Measurements from ENCODE around the gene TMEM248. TPM values are rescaled to one million over a fixed set of nuclear protein-coding genes. Genes with fewer than 3 reads are reported as not detected.
A peak's percentile ranks its signal among the peaks of the same experiment; 100 is the strongest.
"Not testable (repeated sequence)": the region's sequence is repeated elsewhere in the genome, so short reads cannot be mapped to it uniquely, and the experiment has no call there.

Gene TMEM248
- total RNA-seq, 1 experiment from 2014 or later, result 101 TPM

DNA sequence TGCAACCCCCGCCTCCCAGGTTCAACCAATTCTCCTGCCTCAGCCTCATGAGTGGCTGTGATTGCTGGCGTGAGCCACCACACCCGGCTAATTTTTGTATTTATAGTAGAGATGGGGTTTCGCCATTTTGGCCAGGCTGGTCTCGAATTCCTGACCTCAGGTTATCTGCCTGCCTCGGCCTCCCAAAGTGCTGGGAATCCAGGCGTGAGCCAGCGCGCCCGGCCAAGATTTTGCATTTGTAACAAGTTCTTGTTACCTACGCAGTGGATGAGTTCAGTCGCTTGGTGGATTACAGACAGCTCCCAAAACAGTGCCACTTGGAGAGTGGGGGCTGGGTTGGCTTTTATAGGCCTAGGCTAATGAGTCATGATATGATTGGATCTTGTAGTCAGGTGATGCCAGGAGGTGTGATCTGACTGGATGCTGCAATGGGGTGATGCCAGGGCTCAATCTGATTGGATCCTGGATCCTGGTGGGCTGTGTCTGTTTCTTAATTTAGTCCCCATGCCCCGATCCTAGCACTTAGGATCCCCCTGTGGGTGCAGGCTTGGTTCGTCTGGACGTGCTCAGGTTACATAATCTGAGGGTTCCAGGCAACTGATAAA is 54.1 kb downstream of the TMEM248 start:
- in situ Hi-C loops (cut with HindIII; ENCODE audit: low pct_unique_long_range_greater_than_20kb, low sequenced_read_pairs), result no loop called here
- no peak for DNase-seq (ENCODE audit: low read depth)

DNA sequence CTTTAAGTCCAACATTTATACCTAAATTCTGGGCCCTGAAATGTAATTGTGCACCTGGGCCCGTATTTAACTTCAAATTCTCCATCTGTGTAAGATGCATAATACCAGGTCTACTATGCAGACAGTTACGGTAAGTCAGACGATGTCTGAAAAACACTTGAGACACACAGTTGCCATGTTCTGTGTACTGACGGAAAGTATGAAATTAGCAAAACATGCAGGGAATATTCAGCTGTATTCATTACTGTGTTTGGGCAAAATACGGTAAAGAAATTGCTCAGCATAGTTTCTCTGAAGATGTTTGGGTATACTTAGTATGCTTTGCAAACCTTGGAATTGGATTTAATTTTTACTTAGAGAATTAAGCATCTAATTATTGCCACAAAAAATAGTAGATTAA is 57.3 kb downstream of the TMEM248 start:
- DNase-seq (ENCODE audit: low read depth); in situ Hi-C loops (cut with HindIII; ENCODE audit: low pct_unique_long_range_greater_than_20kb, low sequenced_read_pairs): not testable (repeated sequence)

DNA sequence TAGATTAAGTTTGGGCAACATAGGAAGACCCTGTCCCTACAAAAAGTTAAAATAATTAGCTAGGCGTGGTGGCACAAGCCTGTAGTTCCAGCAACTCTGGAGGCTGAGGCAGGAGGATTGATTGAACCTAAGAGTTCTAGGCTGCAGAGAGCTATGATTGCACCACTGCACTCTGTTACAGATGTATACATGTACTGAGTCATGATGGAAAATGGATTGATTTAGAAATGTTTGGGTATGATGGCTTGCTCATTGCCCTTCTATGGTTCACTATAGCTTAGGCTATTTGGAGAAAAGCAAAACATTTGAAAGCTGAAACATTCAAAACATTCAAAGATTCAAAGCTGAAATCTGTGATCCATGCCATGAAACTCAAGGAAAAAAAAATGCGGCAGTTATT is 58.0 kb downstream of the TMEM248 start:
- DNase-seq (ENCODE audit: low read depth); in situ Hi-C loops (cut with HindIII; ENCODE audit: low pct_unique_long_range_greater_than_20kb, low sequenced_read_pairs): not testable (repeated sequence)

DNA sequence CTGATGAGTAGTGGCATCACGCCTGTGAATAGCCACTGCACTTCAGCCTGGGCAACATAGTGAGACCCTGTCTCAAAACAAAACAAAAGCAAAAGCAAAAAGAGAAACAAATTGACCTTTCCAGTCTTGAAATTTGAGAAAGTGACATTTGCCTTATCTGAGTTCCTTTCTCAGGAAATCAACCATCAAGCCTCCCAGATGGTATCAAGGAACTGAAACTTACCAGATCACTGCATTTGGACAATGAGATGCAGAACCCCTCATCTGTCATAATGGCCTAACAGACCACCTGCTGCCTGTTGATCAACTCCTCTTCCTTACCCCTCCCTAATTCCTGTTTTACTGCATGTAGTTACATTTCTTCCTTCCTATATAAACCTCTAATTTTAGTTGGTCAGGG is 59.3 kb downstream of the TMEM248 start:
- in situ Hi-C loops (cut with HindIII; ENCODE audit: low pct_unique_long_range_greater_than_20kb, low sequenced_read_pairs); DNase-seq (ENCODE audit: low read depth): not testable (repeated sequence)

DNA sequence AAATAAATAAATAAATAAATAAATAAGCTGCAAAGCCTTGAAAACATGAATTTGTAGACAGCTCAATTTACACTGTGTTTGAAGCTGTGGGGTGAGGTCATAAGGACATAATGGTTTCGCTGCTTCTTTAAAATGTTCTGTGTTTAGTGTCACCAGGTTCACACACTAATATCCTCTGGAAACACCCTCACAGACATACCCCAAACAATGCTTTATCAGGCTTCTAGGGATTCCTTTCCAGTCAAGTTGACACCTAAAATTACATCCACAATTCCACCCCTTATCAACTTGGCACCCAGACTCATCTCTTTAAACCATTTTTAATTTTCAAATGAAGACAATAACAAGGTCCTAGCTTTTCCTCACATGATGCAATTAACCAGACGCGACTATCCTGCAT is 68.5 kb downstream of the TMEM248 start:
- DNase-seq (ENCODE audit: low read depth); in situ Hi-C loops (cut with HindIII; ENCODE audit: low pct_unique_long_range_greater_than_20kb, low sequenced_read_pairs): not testable (repeated sequence)

DNA sequence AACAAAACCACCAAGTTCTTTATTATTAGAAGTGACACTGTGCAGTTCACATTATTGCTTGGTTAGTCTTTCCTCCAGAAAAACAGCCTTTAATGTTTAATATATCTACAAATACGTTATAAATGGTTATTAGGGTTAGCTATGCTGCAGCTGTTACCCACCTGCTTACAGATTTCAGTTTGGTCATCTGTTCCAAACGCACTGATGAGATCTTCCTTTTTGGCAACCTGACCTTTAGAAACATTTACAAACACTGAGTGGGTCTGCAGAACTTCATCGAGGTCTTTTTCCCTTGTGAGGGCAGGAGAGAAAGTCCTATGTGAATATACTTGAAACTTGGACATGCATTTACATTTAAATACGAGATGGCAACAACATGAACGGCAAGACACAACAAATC is 73.0 kb downstream of the TMEM248 start:
- DNase-seq (ENCODE audit: low read depth); in situ Hi-C loops (cut with HindIII; ENCODE audit: low pct_unique_long_range_greater_than_20kb, low sequenced_read_pairs): not testable (repeated sequence)

DNA sequence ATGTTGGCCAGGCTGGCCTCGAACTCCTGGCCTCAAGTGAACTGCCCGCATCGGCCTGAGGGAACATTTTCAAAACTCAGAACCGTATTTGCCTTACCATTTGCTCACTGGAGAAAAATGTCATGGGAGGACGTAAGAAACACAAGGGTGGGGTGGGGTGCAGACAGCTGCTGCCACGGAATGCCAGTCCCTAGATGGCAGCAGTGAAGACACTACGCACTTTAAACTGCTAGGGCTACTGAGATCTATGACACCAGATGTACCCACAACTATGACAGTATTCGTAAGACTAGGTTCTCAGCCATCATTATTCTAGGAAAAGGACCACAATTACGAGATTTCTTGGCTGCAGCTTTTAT is 73.6 kb downstream of the TMEM248 start:
- in situ Hi-C loops (cut with HindIII; ENCODE audit: low pct_unique_long_range_greater_than_20kb, low sequenced_read_pairs), result not testable (repeated sequence)
- DNase-seq (ENCODE audit: low read depth), result peak; percentile 84

DNA sequence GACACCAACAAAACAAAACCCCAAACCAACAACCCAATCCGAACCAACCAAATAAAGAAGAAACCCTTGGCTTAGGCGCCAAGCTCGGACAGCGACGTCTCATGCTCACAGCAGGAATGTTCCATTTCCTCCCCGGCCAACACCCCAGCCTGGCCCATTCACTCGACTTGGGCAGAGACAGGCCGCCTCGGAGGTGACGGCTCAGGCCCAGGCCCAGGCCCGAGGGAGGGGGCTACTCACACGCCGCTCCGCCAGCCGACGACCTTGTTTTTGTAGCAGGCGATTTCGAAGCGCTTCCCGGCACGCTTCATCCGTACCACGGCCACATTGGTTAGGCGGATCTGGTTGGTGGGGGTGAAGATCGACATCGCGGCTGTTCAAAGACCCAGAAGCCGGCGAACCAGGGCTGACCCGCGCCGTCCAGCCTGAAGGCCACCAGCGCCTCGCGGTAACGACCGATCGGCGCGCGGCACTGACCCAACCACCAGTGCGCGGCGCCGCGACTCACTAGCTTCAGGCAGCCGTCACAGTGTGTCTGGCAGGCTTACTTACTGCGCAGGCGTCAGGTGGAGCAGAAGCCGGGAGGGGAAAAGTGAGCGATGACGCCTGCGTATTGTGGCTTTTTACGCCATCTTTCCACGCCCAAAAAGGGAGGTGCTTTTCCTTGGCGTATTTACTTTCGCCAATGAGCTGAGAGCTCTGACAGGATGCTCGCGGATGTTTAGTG is 74.2 kb downstream of the TMEM248 start, which contains the start of gene SBDS:
TSS of gene SBDS (minus strand) at position 537 of the 727 bp plus-strand sequence. CDS start at position 368, 169 bp downstream.
- peak; percentile 98 for DNase-seq (ENCODE audit: low read depth)
- in situ Hi-C loops (cut with HindIII; ENCODE audit: low pct_unique_long_range_greater_than_20kb, low sequenced_read_pairs), result not testable (repeated sequence)

DNA sequence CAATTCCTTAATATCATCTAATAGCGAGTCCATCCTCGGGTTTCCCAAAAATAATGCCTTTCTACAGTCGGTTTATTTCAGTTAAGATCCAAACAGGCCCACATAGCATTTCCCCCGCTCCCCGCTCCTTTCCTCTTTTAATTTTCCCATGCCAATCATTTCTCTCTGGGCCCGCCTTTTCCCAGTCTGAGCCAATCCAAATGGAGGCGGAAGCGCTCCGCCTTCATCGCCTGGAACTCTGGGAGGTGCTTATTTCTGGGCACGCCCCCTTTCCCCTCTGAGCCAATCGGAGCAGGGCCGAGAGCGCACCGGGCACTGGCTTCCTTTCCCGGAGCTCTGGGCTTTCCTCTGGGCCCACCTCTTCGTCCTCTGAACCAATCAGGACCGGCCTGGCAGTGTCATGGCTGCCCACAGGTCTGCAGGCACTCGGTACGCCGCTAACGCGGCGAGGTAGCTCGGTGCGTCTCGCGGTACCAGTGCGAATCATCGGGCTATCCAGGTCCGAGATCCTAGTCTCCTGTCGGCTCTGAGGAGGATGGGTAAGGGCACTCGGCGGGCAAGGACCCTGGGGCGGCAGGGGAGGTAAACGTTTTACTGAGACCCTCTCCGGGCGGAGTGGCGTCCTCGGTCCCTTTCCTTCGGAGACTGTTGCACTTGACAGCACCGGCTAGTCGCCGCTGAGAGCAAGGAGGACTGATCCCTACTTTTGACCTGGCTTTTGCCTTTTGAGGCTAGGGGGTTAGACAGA is 75.6 kb downstream of the TMEM248 start, which contains the start of gene TYW1:
TSS of gene TYW1 (plus strand) at position 390 of the 748 bp plus-strand sequence. CDS start at position 536, 146 bp downstream.
- DNase-seq (ENCODE audit: low read depth), result peak; percentile 99

DNA sequence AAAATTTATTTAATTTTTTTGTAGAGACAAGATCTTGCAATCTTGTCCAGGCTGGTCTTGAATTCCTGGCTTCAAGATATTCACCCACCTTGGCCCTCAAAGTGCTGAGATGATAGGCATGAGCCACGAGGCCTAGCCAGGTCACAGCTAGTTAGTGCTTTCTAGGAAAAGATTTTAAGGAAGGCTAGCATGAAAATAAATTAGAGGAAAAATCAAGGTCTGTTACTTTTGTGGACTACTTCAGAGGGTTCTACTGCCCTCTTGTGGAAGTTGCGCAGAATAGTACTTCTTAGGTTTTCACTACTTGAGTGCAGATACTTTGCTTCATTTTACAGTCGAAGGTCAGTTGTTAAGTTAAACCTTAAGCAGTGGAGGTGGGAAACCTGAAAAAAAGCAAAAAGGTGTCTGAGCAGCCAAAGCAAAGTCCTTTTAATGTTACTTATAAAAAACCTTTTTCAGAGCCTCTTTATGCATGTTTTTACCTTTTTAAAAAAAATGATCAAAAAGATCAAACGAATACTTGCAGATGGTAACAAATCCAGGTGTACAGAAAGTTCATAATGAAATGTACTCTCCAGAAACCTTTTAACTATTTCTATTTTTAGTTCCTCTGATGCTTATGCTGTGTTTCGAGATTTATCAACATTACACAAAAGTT is 79.7 kb downstream of the TMEM248 start:
- in situ Hi-C loops (cut with HindIII; ENCODE audit: low pct_unique_long_range_greater_than_20kb, low sequenced_read_pairs), result not testable (repeated sequence)
- peak; percentile 19 for DNase-seq (ENCODE audit: low read depth)

More for the DNA sequence above, 75.6 kb downstream of the TMEM248 start, which contains the start of gene TYW1:
- in situ Hi-C loops (cut with HindIII; ENCODE audit: low pct_unique_long_range_greater_than_20kb, low sequenced_read_pairs), result not testable (repeated sequence)

DNA sequence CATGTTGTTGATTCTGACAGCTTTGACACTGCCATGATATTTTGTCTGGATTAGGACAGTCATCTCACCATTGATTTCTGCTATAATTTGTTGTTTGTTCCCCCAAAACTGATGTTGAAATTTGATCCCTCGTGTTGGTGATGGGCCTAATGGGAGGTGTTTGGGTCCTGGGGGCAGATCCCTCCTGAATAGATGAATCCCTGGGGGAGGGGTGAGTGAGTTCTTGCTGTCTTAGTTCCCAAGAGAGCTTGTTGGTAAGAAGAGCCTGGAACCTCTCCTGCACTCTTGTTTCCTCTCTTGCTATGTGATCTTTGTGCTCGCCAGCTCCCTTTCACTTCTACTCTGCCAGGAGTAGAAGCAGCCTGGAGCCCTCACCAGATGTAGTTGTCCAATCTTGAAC is 83.1 kb downstream of the TMEM248 start:
- DNase-seq (ENCODE audit: low read depth); in situ Hi-C loops (cut with HindIII; ENCODE audit: low pct_unique_long_range_greater_than_20kb, low sequenced_read_pairs): not testable (repeated sequence)

DNA sequence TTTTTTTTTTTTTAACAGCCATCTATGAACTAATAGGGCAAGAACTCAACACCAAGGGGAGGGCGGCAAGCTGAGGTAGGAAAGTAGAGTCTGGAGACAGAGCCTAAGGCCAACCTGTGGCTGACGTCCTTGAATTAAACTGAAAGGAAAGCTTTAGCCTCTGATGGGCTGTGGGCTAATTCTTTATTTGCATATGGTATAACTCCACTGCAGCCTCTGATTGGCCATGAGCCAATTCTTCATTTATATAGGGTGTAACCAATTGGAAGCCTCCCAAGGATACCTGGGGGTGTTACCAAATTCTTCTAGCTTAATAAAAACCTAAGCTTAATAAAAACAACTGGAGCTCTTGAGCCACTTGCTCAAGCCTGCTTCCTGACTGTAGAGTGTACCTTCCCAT is 85.9 kb downstream of the TMEM248 start:
- DNase-seq (ENCODE audit: low read depth), result peak; percentile 17
- in situ Hi-C loops (cut with HindIII; ENCODE audit: low pct_unique_long_range_greater_than_20kb, low sequenced_read_pairs), result no loop called here

Other genes starting within 250 kb of the TMEM248 start
- 14.6 and 29.7 TPM in 2 replicates for gene RABGEF1, start 180.5 kb upstream of the TMEM248 start, total RNA-seq (2014; rRNA removed; shearing (Covaris generic); ENCODE audit: low replicate concordance)
- gene SBDS, start 74.4 kb downstream of the TMEM248 start, total RNA-seq (2014; rRNA removed; shearing (Covaris generic); ENCODE audit: low replicate concordance), result 46.5 and 47.7 TPM in 2 replicates
- gene TYW1, start 75.6 kb downstream of the TMEM248 start, total RNA-seq (2014; rRNA removed; shearing (Covaris generic); ENCODE audit: low replicate concordance), result 8.8 and 20.3 TPM in 2 replicates

Measured in Caki2 (cell line).